Measurements from ENCODE around the gene LZTS2. TPM values are rescaled to one million over a fixed set of nuclear protein-coding genes. Genes with fewer than 3 reads are reported as not detected.
A peak's percentile ranks its signal among the peaks of the same experiment; 100 is the strongest.

Gene LZTS2
- total RNA-seq, 1 donor from 2014 or later: 52.2 TPM

GRCh38 chr10:100980311-100980710 lies 19.3 kb upstream of the LZTS2 start:
- H3K4me3 Mint-ChIP-seq (ENCODE audit: unreplicated experiment): no peak overlapping the region
- no peak overlapping the region for H3K27ac Mint-ChIP-seq (ENCODE audit: unreplicated experiment)
- H3K27me3 Mint-ChIP-seq (ENCODE audit: unreplicated experiment): peaks cover 11% of the 10 kb centered on the region
- no peak for DNase-seq (ENCODE audit: low spot score)
- no peak for TF ChIP-seq CTCF (IDR thresholded peaks at IDR 0.05; ENCODE audit: unreplicated experiment)
- peaks cover 24% of the 10 kb centered on the region for H3K36me3 Mint-ChIP-seq (ENCODE audit: low read depth, unreplicated experiment)
- no peaks in the 10 kb centered on the region for H3K9me3 Mint-ChIP-seq (ENCODE audit: unreplicated experiment)
- no peaks in the 10 kb centered on the region for H3K4me1 Mint-ChIP-seq (ENCODE audit: unreplicated experiment)

GRCh38 chr10:100980711-100981110 lies 18.9 kb upstream of the LZTS2 start:
- H3K4me1 Mint-ChIP-seq (ENCODE audit: unreplicated experiment): no peaks in the 10 kb centered on the region
- no peak for DNase-seq (ENCODE audit: low spot score)
- H3K9me3 Mint-ChIP-seq (ENCODE audit: unreplicated experiment): no peaks in the 10 kb centered on the region
- H3K36me3 Mint-ChIP-seq (ENCODE audit: low read depth, unreplicated experiment): peaks cover 28% of the 10 kb centered on the region
- TF ChIP-seq CTCF (IDR thresholded peaks at IDR 0.05; ENCODE audit: unreplicated experiment): no peak
- no peak overlapping the region for H3K27ac Mint-ChIP-seq (ENCODE audit: unreplicated experiment)
- peaks cover 11% of the 10 kb centered on the region for H3K27me3 Mint-ChIP-seq (ENCODE audit: unreplicated experiment)
- H3K4me3 Mint-ChIP-seq (ENCODE audit: unreplicated experiment): no peak overlapping the region

GRCh38 chr10:100981178-100981772 lies 18.3 kb upstream of the LZTS2 start:
- no peak for TF ChIP-seq CTCF (IDR thresholded peaks at IDR 0.05; ENCODE audit: unreplicated experiment)
- peaks cover 29% of the 10 kb centered on the region for H3K36me3 Mint-ChIP-seq (ENCODE audit: low read depth, unreplicated experiment)
- no peak overlapping the region for H3K27ac Mint-ChIP-seq (ENCODE audit: unreplicated experiment)
- no peak for DNase-seq (ENCODE audit: low spot score)
- no peaks in the 10 kb centered on the region for H3K9me3 Mint-ChIP-seq (ENCODE audit: unreplicated experiment)
- H3K4me3 Mint-ChIP-seq (ENCODE audit: unreplicated experiment): no peak overlapping the region
- no peaks in the 10 kb centered on the region for H3K4me1 Mint-ChIP-seq (ENCODE audit: unreplicated experiment)
- H3K27me3 Mint-ChIP-seq (ENCODE audit: unreplicated experiment): peaks cover 11% of the 10 kb centered on the region

- H3K27ac Mint-ChIP-seq (ENCODE audit: unreplicated experiment): no peak overlapping the region
- DNase-seq (ENCODE audit: low spot score): no peak
- H3K9me3 Mint-ChIP-seq (ENCODE audit: unreplicated experiment): no peaks in the 10 kb centered on the region
- peak overlapping the region; percentile 73 for H3K4me3 Mint-ChIP-seq (ENCODE audit: unreplicated experiment)
- H3K36me3 Mint-ChIP-seq (ENCODE audit: low read depth, unreplicated experiment): peaks cover 29% of the 10 kb centered on the region
- no peak for TF ChIP-seq CTCF (IDR thresholded peaks at IDR 0.05; ENCODE audit: unreplicated experiment)
- peaks cover 11% of the 10 kb centered on the region for H3K4me1 Mint-ChIP-seq (ENCODE audit: unreplicated experiment)
- peaks cover 17% of the 10 kb centered on the region for H3K27me3 Mint-ChIP-seq (ENCODE audit: unreplicated experiment)
Measured at GRCh38 chr10:100982916-100983830, 16.4 kb upstream of the LZTS2 start.
